GM18907 (cell line): ENCODE measurements around the gene LAMB2.

Experiments
- ATAC-seq: cut with Tn5 transposase; IDR thresholded peaks from one replicate; pipeline ENCODE4 v1.9.1; 2021; ENCODE audit warnings: mild to moderate bottlenecking, moderate library complexity; ENCODE audit not compliant: unreplicated experiment

The LAMB2 gene

DNA sequence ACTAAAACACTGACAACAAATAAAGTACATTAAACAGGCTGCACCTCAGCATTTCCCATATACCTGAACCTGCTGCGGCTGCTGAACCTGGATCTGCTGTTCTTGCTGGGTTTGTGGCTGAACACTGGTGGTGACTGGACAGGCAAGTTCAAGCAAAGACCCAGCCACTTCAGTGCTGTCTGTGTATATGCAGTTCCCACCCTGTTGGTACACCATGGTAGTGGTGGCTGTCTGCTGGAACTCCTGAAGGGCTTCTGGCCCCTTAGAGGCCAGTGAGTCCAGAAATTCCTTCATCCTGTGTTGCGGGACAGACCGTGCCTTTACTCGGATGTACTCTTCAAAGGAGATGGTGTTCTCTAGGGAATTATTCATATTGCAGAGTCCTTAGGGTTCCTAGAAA is 56.2 kb downstream of the LAMB2 start:
- ATAC-seq, result no peak

DNA sequence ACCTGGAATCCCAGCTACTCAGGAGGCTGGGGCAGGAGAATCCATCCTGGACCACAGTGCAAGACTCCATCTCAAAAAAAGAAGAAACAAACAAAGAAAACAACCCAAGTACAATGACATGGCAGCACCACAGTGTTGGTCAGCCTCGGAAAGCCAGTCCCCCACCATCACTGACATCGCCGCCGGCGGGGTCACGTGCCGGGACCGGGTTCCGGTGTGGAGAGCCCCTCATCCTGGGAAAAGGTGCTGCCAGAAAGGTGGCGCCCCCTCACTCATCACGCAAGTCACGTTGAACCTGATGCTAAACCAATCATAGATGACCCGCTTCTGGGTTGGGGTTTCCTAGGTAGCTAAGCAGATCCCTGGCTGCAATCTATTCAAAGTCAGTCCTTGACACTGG is 56.7 kb downstream of the LAMB2 start:
- ATAC-seq, result no peak
